ENCODE data around the gene UBR3.
"Not testable (repeated sequence)": the region's sequence is repeated elsewhere in the genome, so short reads cannot be mapped to it uniquely, and the experiment has no call there.

UBR3 gene

GRCh38 chr2:169841625-169842024 is 14.4 kb downstream of the UBR3 start:
- not testable (repeated sequence) for H3K36me3 Mint-ChIP-seq; H3K27me3 Mint-ChIP-seq; H3K27ac Mint-ChIP-seq; H3K9me3 Mint-ChIP-seq (ENCODE audit: low read depth); H3K4me3 Mint-ChIP-seq
- peaks cover 44% of the 10 kb centered on the region for H3K4me1 Mint-ChIP-seq (ENCODE audit: low read depth)

DNA sequence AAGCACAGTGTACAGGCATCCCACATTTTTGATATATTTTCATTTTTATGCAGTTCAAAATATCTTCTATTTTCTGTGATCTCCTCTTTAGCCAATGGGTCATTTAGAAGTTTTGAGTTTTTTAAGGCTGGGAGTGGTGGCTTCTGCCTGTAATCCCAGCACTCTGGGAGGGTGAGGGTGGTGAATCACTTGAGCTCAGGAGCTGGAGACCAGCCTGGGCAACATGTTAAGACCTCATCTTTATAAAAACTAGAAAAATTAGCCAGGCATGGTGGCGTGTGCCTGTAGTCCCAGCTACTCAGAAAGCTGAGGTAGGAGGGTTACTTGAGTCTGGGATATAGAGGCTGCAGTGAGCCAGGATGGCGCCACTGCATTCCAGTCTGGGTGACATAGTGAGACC is 17.8 kb downstream of the UBR3 start:
- Mint-ChIP-seq H3K27me3 (no peaks in the 10 kb centered on the region), H3K4me3 (no peak overlapping the region), H3K4me1 (ENCODE audit: low read depth) (peaks cover 44% of the 10 kb centered on the region), H3K9me3 (ENCODE audit: low read depth) (no peaks in the 10 kb centered on the region), H3K27ac (no peak overlapping the region), H3K36me3 (peaks cover 8% of the 10 kb centered on the region)

DNA sequence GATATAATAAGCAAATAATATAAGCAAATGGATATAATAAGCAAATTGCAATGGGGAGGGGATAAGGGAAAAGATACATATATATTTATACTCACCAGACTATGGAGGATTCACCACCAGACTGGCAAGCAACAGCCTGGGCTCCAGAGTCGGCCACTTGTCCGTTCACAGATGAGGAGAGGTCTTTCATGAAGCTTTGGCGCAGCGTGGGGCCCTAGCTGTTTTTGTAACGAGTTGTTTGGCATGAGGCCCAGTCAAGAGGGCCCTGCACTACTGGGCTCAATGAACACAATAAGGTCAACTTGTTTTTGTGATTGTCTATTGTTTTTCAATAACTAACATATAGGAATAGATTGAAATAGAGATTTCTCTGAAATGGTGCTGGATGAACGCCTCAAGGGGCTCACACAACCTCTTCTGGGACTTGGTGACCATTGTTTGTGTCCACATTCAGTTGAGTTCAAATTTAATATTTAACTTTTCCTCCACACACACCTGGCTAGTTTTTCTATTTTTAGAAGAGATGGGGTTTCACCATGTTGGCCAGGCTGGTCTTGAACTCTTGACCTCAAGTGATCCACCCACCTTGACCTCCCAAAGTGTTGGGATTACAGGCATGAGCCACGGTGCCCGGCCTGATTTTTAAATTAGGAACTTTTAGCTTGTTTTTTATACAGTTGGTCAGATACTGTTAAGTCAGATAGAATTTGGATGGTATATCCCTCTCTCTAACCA is 21.9 kb downstream of the UBR3 start:
- not testable (repeated sequence) for H3K9me3 Mint-ChIP-seq (ENCODE audit: low read depth); H3K27me3 Mint-ChIP-seq; H3K4me3 Mint-ChIP-seq; H3K27ac Mint-ChIP-seq
- peaks cover 48% of the 10 kb centered on the region for H3K4me1 Mint-ChIP-seq (ENCODE audit: low read depth)
- H3K36me3 Mint-ChIP-seq = peaks cover 12% of the 10 kb centered on the region

- H3K36me3 Mint-ChIP-seq = peaks cover 12% of the 10 kb centered on the region
- H3K9me3 Mint-ChIP-seq (ENCODE audit: low read depth) = no peaks in the 10 kb centered on the region
- H3K27ac Mint-ChIP-seq = no peak overlapping the region
- peaks cover 45% of the 10 kb centered on the region for H3K4me1 Mint-ChIP-seq (ENCODE audit: low read depth)
- no peak overlapping the region for H3K4me3 Mint-ChIP-seq
- no peaks in the 10 kb centered on the region for H3K27me3 Mint-ChIP-seq
Observed at GRCh38 chr2:169849710-169850109, 22.5 kb downstream of the UBR3 start.

DNA sequence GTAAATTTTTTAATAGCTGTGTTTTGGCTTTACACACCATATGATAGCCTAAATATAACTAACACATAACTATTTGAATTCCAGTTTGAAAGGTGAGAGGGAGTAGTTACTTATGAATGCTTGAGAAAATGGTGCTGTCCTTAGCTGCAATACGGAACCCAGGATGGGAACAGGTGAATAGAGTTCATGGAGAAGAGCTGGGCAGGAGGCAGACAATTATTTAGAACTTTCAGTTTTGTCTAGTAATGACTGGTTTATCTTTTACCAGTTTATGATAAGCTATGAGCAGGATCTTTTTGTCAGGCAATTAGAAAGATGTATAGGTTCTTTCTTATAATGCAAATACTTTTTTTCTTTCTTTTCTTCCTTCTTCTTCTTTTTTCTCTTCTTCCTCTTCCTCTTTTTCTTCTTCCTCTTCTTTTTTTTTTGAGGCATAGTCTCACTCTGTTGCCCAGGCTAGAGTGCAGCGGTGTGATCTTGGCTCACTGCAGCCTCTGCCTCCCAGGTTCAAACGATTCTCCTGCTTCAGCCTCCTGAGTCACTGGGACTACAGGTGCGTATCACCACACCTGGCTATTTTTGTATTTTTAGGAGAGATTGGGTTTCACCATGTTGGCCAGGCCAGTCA is 25.9 kb downstream of the UBR3 start:
- Mint-ChIP-seq H3K9me3 (ENCODE audit: low read depth) (no peaks in the 10 kb centered on the region), H3K4me3 (no peak overlapping the region), H3K27me3 (no peaks in the 10 kb centered on the region), H3K27ac (no peak overlapping the region), H3K36me3 (peaks cover 9% of the 10 kb centered on the region), H3K4me1 (ENCODE audit: low read depth) (peaks cover 28% of the 10 kb centered on the region)

DNA sequence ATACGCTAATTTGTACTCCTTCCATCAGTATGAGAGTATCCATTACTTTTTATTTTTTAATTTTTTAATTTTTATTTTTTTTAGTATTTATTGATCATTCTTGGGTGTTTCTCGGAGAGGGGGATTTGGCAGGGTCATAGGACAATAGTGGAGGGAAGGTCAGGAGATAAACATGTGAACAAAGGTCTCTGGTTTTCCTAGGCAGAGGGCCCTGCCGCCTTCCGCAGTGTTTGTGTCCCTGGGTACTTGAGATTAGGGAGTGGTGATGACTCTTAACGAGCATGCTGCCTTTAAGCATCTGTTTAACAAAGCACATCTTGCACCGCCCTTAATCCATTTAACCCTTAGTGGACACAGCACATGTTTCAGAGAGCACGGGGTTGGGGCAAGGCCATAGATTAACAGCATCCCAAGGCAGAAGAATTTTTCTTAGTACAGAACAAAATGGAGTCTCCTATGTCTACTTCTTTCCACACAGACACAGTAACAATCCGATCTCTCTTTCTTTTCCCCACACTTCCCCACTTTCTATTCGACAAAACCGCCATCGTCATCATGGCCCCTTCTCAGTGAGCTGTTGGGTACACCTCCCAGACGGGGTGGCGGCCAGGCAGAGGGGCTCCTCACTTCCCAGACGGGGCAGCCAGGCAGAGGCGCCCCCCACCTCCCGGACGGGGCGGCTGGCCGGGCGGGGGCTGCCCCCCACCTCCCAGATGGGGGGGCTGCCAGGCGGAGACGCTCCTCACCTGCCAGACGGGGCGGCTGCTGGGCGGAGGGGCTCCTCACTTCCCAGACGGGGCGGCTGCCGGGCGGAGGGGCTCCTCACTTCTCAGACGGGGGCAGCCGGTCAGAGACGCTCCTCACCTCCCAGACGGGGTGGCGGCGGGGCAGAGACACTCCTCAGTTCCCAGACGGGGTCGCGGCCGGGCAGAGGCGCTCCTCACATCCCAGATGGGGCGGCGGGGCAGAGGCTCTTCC is 28.3 kb downstream of the UBR3 start:
- not testable (repeated sequence) for H3K9me3 Mint-ChIP-seq (ENCODE audit: low read depth); H3K4me3 Mint-ChIP-seq; H3K27ac Mint-ChIP-seq; H3K27me3 Mint-ChIP-seq
- H3K36me3 Mint-ChIP-seq = peaks cover 17% of the 10 kb centered on the region
- peaks cover 26% of the 10 kb centered on the region for H3K4me1 Mint-ChIP-seq (ENCODE audit: low read depth)

GRCh38 chr2:169859423-169859822 is 32.2 kb downstream of the UBR3 start:
- H3K4me3 Mint-ChIP-seq = no peak overlapping the region
- no peaks in the 10 kb centered on the region for H3K9me3 Mint-ChIP-seq (ENCODE audit: low read depth)
- peaks cover 34% of the 10 kb centered on the region for H3K4me1 Mint-ChIP-seq (ENCODE audit: low read depth)
- peaks cover 13% of the 10 kb centered on the region for H3K36me3 Mint-ChIP-seq
- no peaks in the 10 kb centered on the region for H3K27me3 Mint-ChIP-seq
- no peak overlapping the region for H3K27ac Mint-ChIP-seq

DNA sequence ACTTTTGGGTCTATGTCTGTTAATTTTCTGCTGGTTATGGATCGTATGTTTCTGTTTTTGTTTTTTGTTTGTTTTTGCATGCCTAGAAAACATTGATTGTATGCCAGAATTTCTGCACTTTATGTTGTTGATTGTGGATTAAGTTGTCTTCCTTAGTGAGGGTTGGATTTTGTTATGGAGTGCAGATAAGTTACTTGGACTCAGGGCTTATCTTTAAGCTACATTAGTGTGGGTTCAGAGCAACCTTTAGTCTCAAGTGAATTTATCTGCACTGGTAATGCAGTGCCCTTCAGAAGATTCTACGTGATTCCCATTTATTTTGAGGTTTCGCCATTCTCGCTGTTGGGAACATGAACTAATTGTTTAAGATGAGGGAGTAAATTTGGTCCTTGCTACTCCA is 32.9 kb downstream of the UBR3 start:
- Mint-ChIP-seq H3K27me3 (no peaks in the 10 kb centered on the region), H3K4me3 (no peak overlapping the region), H3K27ac (no peak overlapping the region)

GRCh38 chr2:169862816-169863215 is 35.6 kb downstream of the UBR3 start:
- H3K4me1 Mint-ChIP-seq (ENCODE audit: low read depth) = peaks cover 45% of the 10 kb centered on the region
- H3K4me3 Mint-ChIP-seq = no peak overlapping the region
- no peaks in the 10 kb centered on the region for H3K27me3 Mint-ChIP-seq
- H3K36me3 Mint-ChIP-seq = peaks cover 17% of the 10 kb centered on the region
- H3K27ac Mint-ChIP-seq = no peak overlapping the region
- no peaks in the 10 kb centered on the region for H3K9me3 Mint-ChIP-seq (ENCODE audit: low read depth)

More for the DNA sequence above, 32.9 kb downstream of the UBR3 start:
- Mint-ChIP-seq H3K36me3 (peaks cover 13% of the 10 kb centered on the region), H3K9me3 (ENCODE audit: low read depth) (no peaks in the 10 kb centered on the region), H3K4me1 (ENCODE audit: low read depth) (peaks cover 35% of the 10 kb centered on the region)

- Mint-ChIP-seq H3K36me3 (peaks cover 9% of the 10 kb centered on the region), H3K4me3 (no peak overlapping the region), H3K4me1 (ENCODE audit: low read depth) (peaks cover 47% of the 10 kb centered on the region), H3K9me3 (ENCODE audit: low read depth) (no peaks in the 10 kb centered on the region), H3K27me3 (no peaks in the 10 kb centered on the region), H3K27ac (no peak overlapping the region)
Observed at GRCh38 chr2:169865492-169865891, 38.2 kb downstream of the UBR3 start.

GRCh38 chr2:169866230-169866629 is 39.0 kb downstream of the UBR3 start:
- not testable (repeated sequence) for H3K27ac Mint-ChIP-seq; H3K9me3 Mint-ChIP-seq (ENCODE audit: low read depth); H3K36me3 Mint-ChIP-seq; H3K4me3 Mint-ChIP-seq; H3K27me3 Mint-ChIP-seq
- H3K4me1 Mint-ChIP-seq (ENCODE audit: low read depth) = peaks cover 47% of the 10 kb centered on the region

DNA sequence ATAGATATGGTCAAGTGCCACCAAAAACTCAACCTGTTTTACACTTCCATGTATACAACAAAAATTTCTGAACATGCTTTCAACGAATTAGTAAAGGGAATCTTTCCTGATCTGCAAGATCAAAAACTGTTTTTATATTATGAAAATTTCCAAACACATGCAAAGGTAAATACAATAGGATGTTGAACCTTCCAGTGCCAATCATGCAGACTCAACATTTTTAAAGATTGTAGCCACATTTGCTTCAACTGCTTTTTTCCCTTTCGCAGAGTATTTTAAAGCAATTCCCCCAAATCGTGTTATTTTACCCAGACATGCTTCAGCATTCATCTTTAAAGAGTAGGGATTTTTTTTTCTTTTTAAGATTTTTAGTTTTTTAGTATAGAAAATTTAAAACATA is 40.3 kb downstream of the UBR3 start:
- no peaks in the 10 kb centered on the region for H3K9me3 Mint-ChIP-seq (ENCODE audit: low read depth)
- H3K36me3 Mint-ChIP-seq = peaks cover 4% of the 10 kb centered on the region
- peaks cover 37% of the 10 kb centered on the region for H3K4me1 Mint-ChIP-seq (ENCODE audit: low read depth)
- no peak overlapping the region for H3K4me3 Mint-ChIP-seq
- H3K27me3 Mint-ChIP-seq = no peaks in the 10 kb centered on the region
- H3K27ac Mint-ChIP-seq = no peak overlapping the region

GRCh38 chr2:169868951-169869350 is 41.7 kb downstream of the UBR3 start:
- Mint-ChIP-seq H3K9me3 (ENCODE audit: low read depth) (no peaks in the 10 kb centered on the region), H3K27me3 (no peaks in the 10 kb centered on the region), H3K27ac (no peak overlapping the region), H3K4me3 (no peak overlapping the region), H3K36me3 (peaks cover 4% of the 10 kb centered on the region), H3K4me1 (ENCODE audit: low read depth) (peaks cover 26% of the 10 kb centered on the region)

- not testable (repeated sequence) for H3K9me3 Mint-ChIP-seq (ENCODE audit: low read depth); H3K27me3 Mint-ChIP-seq; H3K4me3 Mint-ChIP-seq; H3K36me3 Mint-ChIP-seq; H3K27ac Mint-ChIP-seq
- H3K4me1 Mint-ChIP-seq (ENCODE audit: low read depth) = peaks cover 25% of the 10 kb centered on the region
Observed at GRCh38 chr2:169871369-169871768, 44.1 kb downstream of the UBR3 start.

GRCh38 chr2:169871994-169872393 is 44.7 kb downstream of the UBR3 start:
- Mint-ChIP-seq H3K36me3 (peaks cover 2% of the 10 kb centered on the region), H3K4me1 (ENCODE audit: low read depth) (peaks cover 21% of the 10 kb centered on the region), H3K9me3 (ENCODE audit: low read depth) (no peaks in the 10 kb centered on the region), H3K27ac (no peak overlapping the region), H3K4me3 (no peak overlapping the region), H3K27me3 (no peaks in the 10 kb centered on the region)

All from activated naive CD8-positive, alpha-beta T cell (primary cell).